Measurements from ENCODE around the gene ERN1. TPM values are rescaled to one million over a fixed set of nuclear protein-coding genes. Genes with fewer than 3 reads are reported as not detected.

Gene ERN1
- total and polyA plus RNA-seq, 4 donors = 4.0 to 6.9 (median 5.9) TPM

DNA sequence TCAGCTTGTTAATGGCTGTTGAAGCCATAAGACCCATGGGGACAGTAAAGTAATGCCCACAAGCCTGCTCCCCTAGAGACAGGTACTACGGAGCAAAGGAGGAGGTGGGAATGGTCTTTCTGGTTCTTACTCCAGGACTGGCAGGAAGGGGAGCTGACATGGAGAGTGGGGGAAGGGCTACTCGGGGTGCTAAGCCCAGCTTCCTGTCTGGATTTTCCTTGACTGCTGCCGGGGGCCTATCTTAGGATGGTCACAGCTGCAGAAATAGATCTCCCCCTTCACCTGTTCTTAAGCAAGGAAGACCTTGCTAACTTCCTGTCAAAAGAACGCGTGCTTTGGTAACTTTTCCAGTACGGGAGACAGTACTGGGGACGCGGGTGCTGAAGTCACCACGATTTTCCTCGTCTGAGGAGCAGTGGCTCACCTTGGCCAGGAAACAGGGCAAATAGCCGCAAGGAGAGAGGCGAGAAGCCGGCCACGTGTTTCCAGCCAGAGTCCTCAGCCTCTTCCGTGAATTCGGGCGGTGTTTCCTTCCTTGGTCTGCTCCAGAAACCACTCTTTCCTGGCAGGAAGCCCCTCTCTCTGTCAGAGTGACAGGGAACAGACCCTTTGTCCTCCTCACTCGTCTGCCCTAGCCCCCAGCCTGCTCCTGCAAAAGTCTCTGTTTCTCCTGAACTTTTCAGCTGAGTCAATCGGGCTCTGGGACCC is 132.4 kb downstream of the ERN1 start:
- WGBS (ENCODE audit: insufficient coverage) = 18% methylated on average over 19 of the region's 19 CpGs
- peaks cover 31% of the 10 kb centered on the region for H3K4me1 ChIP-seq (ENCODE audit: control insufficient read depth, insufficient read depth, low read length)
- H3K9me3 ChIP-seq (ENCODE audit: control insufficient read depth, insufficient read depth, low read length) = no peaks in the 10 kb centered on the region
- H3K27ac ChIP-seq (ENCODE audit: low read depth, low read length) = no peak overlapping the region
- H3K36me3 ChIP-seq (ENCODE audit: control insufficient read depth, insufficient read depth, low read length) = peaks cover 9% of the 10 kb centered on the region
- peak overlapping the region; percentile 67 for H3K4me3 ChIP-seq (ENCODE audit: low read depth, low read length)
- no peak for DNase-seq (ENCODE audit: low read depth in 4 of 6, low spot score in 6 of 6)
- peaks cover 7% of the 10 kb centered on the region for H3K27me3 ChIP-seq (ENCODE audit: control insufficient read depth, insufficient read depth, low read length)

DNA sequence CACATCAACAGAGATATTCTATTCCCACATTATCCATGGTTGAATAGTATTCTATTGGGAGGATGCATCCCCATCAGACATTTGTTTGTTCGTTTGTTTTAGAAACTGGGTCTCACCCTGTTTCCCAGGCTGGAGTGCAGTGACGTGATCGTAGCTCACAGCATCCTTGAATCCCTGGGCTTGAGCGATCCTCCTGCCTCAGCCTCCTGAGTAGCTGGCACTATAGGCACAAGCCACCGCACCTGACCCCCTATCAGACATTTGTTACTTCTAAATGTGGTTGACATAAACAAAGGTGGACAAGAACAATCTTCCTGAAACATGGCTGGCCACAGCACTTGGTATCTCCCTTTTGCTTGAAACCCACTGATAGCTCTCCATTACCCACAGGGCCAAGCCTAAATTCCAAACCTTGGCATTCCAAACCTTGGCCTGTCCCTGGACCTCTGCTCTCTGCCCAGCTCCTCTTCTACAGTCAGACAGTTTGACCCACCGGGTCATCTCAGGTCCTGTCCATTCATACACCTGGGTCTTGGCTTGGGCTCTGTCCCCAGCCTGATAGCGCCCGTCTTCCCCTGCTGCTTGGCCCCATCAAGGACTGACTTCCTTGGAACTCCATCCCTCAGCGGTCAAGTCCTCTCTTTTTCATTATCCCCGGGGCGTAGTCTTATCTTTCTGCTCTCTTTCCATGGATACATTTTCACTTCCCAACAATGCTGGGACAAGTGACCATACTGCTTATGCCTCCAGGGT is 133.3 kb downstream of the ERN1 start:
- H3K9me3 ChIP-seq (ENCODE audit: control insufficient read depth, insufficient read depth, low read length) = no peaks in the 10 kb centered on the region
- 100% methylated on average over 5 of the region's 11 CpGs for WGBS (ENCODE audit: insufficient coverage)
- H3K27ac ChIP-seq (ENCODE audit: low read depth, low read length) = no peak overlapping the region
- peaks cover 31% of the 10 kb centered on the region for H3K4me1 ChIP-seq (ENCODE audit: control insufficient read depth, insufficient read depth, low read length)
- DNase-seq (ENCODE audit: low read depth in 4 of 6, low spot score in 6 of 6) = no peak
- peaks cover 15% of the 10 kb centered on the region for H3K27me3 ChIP-seq (ENCODE audit: control insufficient read depth, insufficient read depth, low read length)
- peaks cover 1% of the 10 kb centered on the region for H3K36me3 ChIP-seq (ENCODE audit: control insufficient read depth, insufficient read depth, low read length)
- no peak overlapping the region for H3K4me3 ChIP-seq (ENCODE audit: low read depth, low read length)

DNA sequence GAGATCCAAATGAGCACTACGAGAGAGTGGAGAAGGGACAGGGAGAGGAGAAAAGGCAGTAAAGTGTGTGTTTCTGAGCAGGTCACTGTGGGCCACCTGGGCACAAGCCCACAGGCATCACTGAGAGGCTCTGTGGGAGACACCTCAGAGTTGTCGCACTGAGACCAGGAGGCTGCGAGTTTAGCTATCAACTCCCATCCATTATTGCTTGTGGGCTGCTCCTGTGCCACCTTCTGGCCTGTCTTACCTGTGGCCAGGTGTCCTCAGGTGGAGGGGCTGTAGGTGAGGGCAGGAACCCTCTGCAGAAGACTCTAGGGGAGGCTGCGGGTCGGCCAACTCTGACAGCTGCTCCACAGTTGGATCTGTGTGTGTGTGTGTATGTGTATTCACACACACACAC is 134.3 kb downstream of the ERN1 start:
- WGBS (ENCODE audit: insufficient coverage) = 96% methylated on average over 3 of the region's 5 CpGs
- Histone ChIP-seq H3K27me3 (ENCODE audit: control insufficient read depth, insufficient read depth, low read length) (peaks cover 18% of the 10 kb centered on the region), H3K36me3 (ENCODE audit: control insufficient read depth, insufficient read depth, low read length) (no peaks in the 10 kb centered on the region), H3K4me3 (ENCODE audit: low read depth, low read length) (no peak overlapping the region), H3K9me3 (ENCODE audit: control insufficient read depth, insufficient read depth, low read length) (no peaks in the 10 kb centered on the region), H3K4me1 (ENCODE audit: control insufficient read depth, insufficient read depth, low read length) (peaks cover 31% of the 10 kb centered on the region), H3K27ac (ENCODE audit: low read depth, low read length) (no peak overlapping the region)
- DNase-seq (ENCODE audit: low read depth in 4 of 6, low spot score in 6 of 6) = no peak

GRCh38 chr17:63993368-63993985 is 136.5 kb downstream of the ERN1 start:
- Histone ChIP-seq H3K36me3 (ENCODE audit: control insufficient read depth, insufficient read depth, low read length) (no peaks in the 10 kb centered on the region), H3K4me3 (ENCODE audit: low read depth, low read length) (no peak overlapping the region), H3K4me1 (ENCODE audit: control insufficient read depth, insufficient read depth, low read length) (peaks cover 22% of the 10 kb centered on the region), H3K27me3 (ENCODE audit: control insufficient read depth, insufficient read depth, low read length) (peaks cover 25% of the 10 kb centered on the region), H3K27ac (ENCODE audit: low read depth, low read length) (no peak overlapping the region), H3K9me3 (ENCODE audit: control insufficient read depth, insufficient read depth, low read length) (no peaks in the 10 kb centered on the region)
- 84% methylated on average over 2 of the region's 3 CpGs for WGBS (ENCODE audit: insufficient coverage)
- DNase-seq (ENCODE audit: low read depth in 4 of 6, low spot score in 6 of 6) = no peak

DNA sequence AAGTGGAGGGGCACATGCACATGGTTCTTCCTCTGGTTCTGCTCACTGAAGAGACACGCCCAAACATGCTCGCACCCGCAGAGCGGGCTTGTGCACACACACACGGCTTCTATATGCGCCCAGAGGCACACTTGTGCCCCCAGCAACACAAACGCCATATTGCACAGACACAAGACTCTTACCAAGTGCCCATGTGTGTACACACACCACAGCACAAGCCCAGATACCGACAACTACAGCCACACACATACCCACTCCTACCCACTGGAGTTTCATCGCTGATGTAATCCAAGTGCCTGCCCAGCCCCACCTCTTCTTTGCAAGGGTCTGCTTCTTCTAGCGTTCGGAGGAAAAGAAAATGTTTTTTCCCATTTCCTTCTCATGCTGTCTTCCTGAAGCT is 138.3 kb downstream of the ERN1 start:
- peaks cover 21% of the 10 kb centered on the region for H3K4me1 ChIP-seq (ENCODE audit: control insufficient read depth, insufficient read depth, low read length)
- no peak for DNase-seq (ENCODE audit: low read depth in 4 of 6, low spot score in 6 of 6)
- H3K36me3 ChIP-seq (ENCODE audit: control insufficient read depth, insufficient read depth, low read length) = no peaks in the 10 kb centered on the region
- H3K4me3 ChIP-seq (ENCODE audit: low read depth, low read length) = no peak overlapping the region
- 83% methylated on average over 11 of the region's 11 CpGs for WGBS (ENCODE audit: insufficient coverage)
- no peaks in the 10 kb centered on the region for H3K9me3 ChIP-seq (ENCODE audit: control insufficient read depth, insufficient read depth, low read length)
- no peak overlapping the region for H3K27ac ChIP-seq (ENCODE audit: low read depth, low read length)
- peaks cover 21% of the 10 kb centered on the region for H3K27me3 ChIP-seq (ENCODE audit: control insufficient read depth, insufficient read depth, low read length)

GRCh38 chr17:63989622-63990345 is 140.2 kb downstream of the ERN1 start:
- no peak for DNase-seq (ENCODE audit: low read depth in 4 of 6, low spot score in 6 of 6)
- H3K4me1 ChIP-seq (ENCODE audit: control insufficient read depth, insufficient read depth, low read length) = peaks cover 23% of the 10 kb centered on the region
- no peaks in the 10 kb centered on the region for H3K9me3 ChIP-seq (ENCODE audit: control insufficient read depth, insufficient read depth, low read length)
- H3K27ac ChIP-seq (ENCODE audit: low read depth, low read length) = no peak overlapping the region
- 87% methylated on average over 21 of the region's 21 CpGs for WGBS (ENCODE audit: insufficient coverage)
- peaks cover 21% of the 10 kb centered on the region for H3K27me3 ChIP-seq (ENCODE audit: control insufficient read depth, insufficient read depth, low read length)
- H3K36me3 ChIP-seq (ENCODE audit: control insufficient read depth, insufficient read depth, low read length) = no peaks in the 10 kb centered on the region
- H3K4me3 ChIP-seq (ENCODE audit: low read depth, low read length) = no peak overlapping the region

Small RNAs within 50 kb of the gene (small RNA-seq; reads per million reads assigned to genes)
- gene SNORD104 (ENCODE audit: low replicate concordance) = 51,102 reads per million, percentile 100 among the genes with 10 or more reads in this experiment

Other genes starting within 250 kb of the ERN1 start
- gene GH2, start 248.2 kb downstream of the ERN1 start, total RNA-seq = under 1 TPM in 1 of 2 donors, not detected in 1; 0.44 TPM
- gene GH2, start 248.2 kb downstream of the ERN1 start, polyA plus RNA-seq (ENCODE audit: insufficient read length in 2 of 2) = not detected
- 10 to 100 TPM in 1 of 2 donors, not detected in 1; 18.1 TPM for gene CSH1, start 233.6 kb downstream of the ERN1 start, total RNA-seq
- gene CSH1, start 233.6 kb downstream of the ERN1 start, polyA plus RNA-seq (ENCODE audit: insufficient read length in 2 of 2) = 1 to 10 TPM; 1.3 to 5.2 TPM
- 1 to 10 TPM in 1 of 2 donors, not detected in 1; 1.0 TPM for gene CSHL1, start 218.9 kb downstream of the ERN1 start, total RNA-seq
- not detected for gene CSHL1, start 218.9 kb downstream of the ERN1 start, polyA plus RNA-seq (ENCODE audit: insufficient read length in 2 of 2)
- 1 to 10 TPM in 1 of 2 donors, not detected in 1; 5.5 TPM for gene GH1, start 211.3 kb downstream of the ERN1 start, total RNA-seq
- not detected for gene GH1, start 211.3 kb downstream of the ERN1 start, polyA plus RNA-seq (ENCODE audit: insufficient read length in 2 of 2)
- gene CD79B, start 197.8 kb downstream of the ERN1 start, total RNA-seq = 1 to 10 TPM; 1.1 to 1.2 TPM
- under 1 TPM; 0.36 TPM for gene CD79B, start 197.8 kb downstream of the ERN1 start, polyA plus RNA-seq (ENCODE audit: insufficient read length in 2 of 2)
- gene SCN4A, start 157.2 kb downstream of the ERN1 start, total RNA-seq = under 1 TPM; 0.20 to 0.28 TPM
- gene SCN4A, start 157.2 kb downstream of the ERN1 start, polyA plus RNA-seq (ENCODE audit: insufficient read length in 2 of 2) = under 1 TPM; 0.14 to 0.17 TPM
- gene PRR29, start 131.8 kb downstream of the ERN1 start, total RNA-seq = 10 to 100 TPM in 1 of 2 donors, 1 to 10 TPM in 1; 2.8 to 13.4 TPM
- gene PRR29, start 131.8 kb downstream of the ERN1 start, polyA plus RNA-seq (ENCODE audit: insufficient read length in 2 of 2) = 10 to 100 TPM; 12.3 to 17.7 TPM
- 10 to 100 TPM; 10.1 to 37.0 TPM for gene ICAM2, start 109.5 kb downstream of the ERN1 start, total RNA-seq
- 10 to 100 TPM; 15.6 to 21.0 TPM for gene ICAM2, start 109.5 kb downstream of the ERN1 start, polyA plus RNA-seq (ENCODE audit: insufficient read length in 2 of 2)
- gene TEX2, start 133.1 kb upstream of the ERN1 start, total RNA-seq = 10 to 100 TPM; 40.1 to 54.9 TPM
- 10 to 100 TPM; 35.4 to 37.0 TPM for gene TEX2, start 133.1 kb upstream of the ERN1 start, polyA plus RNA-seq (ENCODE audit: insufficient read length in 2 of 2)